MV-4-11 (cell line): Measurements from ENCODE around the gene HDAC4.
A peak's percentile ranks its signal among the peaks of the same experiment; 100 is the strongest.

Source experiments
- DNase-seq: peaks from one replicate; lab custom pipeline; 2025; lab: John Stamatoyannopoulos, UW

HDAC4 gene

GRCh38 chr2:239200646-239201530, 199.9 kb downstream of the HDAC4 start:
- no peak for DNase-seq

DNA sequence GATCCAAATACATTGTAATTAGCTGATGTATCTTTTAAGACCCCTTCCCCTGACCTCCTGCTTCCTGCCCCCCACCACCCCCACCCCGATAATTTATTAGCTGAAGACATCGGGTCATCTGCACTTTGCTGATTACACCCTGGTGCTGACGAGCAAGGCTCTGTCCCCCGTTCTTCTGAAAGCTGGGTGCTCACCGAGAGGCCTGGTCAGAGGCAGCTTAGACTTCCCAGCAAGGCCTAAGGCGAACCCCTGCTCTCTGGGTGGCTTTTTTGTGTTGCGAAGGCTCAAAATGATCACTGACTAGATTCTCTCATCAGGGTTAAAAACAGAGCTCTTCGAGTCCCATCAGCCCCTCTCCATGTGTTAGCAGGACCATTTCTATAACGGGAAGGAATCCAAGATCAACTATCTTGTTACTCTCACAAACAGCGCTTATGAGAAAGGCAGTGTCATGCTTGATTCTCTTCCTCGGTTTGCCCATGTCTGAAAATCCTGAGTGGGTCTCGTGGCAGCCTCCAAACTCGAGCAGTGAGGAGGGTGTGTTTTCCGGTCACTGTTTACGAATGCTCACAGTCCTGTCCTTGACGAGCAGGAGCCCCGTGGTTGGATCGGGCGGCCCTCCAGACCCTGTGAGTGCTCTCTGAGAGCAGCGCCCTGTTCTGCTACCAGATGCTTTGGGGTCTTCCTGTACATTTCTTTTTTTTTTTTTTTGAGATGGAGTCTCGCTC, 201.6 kb downstream of the HDAC4 start:
- DNase-seq: no peak

DNA sequence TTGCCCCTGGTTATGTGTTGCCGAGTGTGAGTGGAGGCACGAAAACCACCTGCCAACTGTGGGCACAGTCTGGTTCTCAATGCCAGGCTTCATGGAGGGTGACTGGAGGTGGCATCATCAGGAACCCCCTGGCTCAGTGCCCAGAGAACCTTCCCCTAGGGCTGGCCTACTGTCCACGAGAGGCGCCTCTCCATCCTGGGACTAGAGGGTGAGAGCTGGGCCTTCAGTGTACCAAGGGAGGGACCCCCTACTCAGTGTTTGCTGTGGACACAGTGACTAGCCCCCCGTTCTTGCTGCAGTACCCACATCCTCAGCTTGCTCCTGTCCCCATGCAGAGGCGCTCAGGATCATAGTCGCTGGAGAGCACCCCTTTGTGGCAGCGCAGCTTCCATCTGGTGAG, 202.6 kb downstream of the HDAC4 start:
- DNase-seq: no peak

DNA sequence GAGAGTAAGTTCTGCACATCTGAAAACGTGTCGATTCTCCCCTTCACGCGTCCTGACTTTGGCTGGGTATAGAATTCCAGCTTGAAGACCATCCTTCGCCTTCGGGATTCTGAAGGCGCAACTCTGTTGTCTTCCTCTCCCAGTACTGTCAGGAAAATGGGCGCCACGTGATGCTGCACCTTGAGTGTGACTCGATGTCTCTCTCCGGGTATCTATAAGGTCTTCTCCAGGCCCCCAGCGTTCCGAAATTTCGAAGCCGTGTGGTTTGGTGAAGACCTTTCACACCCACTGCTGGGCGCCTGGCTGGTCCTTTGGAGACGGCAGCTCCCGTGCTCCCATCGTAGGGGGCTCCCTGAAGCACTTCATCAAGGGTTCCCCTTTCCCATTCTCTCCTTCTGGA, 203.7 kb downstream of the HDAC4 start:
- DNase-seq: no peak

DNA sequence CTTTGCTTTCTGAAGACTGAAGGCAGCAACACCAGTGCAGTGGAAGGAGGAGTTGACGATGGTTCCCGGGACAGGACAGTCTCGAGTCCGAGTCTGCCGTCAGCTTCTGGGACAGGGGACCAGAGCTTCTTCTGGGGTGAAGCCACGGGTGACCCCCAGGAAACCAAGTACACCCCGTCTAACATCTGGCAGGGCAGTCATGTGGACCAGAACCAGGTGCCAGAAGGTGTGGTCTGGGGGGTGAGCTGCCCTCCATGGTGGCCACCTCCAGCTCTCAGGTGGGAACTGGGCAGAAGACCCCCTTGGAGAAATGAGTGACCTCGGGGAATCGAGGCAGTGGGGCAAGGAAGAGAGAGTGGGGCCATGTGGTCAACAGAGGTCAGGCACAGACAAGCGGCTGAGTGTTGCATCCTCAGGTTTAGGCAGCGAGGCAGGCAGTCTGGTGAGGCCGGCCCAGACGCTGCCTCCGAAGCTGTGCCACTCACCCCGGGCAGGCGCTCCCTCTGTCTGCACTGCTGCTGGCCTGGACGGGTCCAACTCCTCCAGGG, 204.3 kb downstream of the HDAC4 start:
- no peak for DNase-seq

DNA sequence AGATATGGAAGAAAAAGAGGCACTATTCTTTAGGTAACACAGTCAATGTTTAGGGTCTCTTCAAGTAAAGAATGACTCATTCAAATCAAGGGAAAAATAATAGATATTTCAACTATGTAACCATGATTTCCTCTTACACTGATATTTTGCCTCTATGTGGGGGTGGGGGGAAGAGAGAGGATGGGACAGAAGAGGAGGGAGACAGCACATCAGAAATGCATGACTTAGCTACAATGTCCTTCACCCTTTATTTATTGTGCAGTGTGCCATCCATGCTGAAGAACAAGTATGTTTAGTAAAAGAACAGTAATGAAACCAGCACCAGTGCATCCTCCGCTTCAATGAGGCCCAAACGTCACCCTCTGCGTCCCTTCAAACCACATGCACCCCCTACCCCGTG, 204.8 kb downstream of the HDAC4 start:
- no peak for DNase-seq

DNA sequence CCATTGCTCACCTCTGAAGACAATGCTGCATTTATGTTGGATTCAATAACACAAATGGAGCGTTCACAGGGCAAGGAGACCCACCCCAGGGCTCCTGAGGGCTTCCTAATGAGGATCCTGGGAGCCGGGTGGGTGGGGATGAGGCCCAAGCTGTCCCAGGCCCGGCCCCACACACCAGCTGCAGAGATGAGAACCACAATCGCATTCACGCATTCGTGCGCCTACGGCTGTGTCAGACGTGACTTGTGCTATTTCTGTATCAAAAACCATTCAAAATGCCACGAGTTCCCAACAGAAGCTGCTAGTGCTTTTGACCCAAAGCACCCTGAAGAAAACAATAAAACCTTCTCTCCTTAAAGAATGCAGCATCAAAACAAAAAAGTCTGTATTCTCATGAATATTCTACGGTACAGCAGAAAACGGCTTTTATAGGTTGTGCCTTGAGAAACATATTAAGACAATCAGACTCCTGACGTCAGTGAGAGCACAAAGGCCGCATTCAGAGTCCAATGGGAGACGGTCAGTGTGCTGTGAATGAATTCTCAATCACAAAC, 205.4 kb downstream of the HDAC4 start:
- DNase-seq: no peak

- no peak for DNase-seq
Measured at GRCh38 chr2:239194731-239195317, 206.0 kb downstream of the HDAC4 start.

DNA sequence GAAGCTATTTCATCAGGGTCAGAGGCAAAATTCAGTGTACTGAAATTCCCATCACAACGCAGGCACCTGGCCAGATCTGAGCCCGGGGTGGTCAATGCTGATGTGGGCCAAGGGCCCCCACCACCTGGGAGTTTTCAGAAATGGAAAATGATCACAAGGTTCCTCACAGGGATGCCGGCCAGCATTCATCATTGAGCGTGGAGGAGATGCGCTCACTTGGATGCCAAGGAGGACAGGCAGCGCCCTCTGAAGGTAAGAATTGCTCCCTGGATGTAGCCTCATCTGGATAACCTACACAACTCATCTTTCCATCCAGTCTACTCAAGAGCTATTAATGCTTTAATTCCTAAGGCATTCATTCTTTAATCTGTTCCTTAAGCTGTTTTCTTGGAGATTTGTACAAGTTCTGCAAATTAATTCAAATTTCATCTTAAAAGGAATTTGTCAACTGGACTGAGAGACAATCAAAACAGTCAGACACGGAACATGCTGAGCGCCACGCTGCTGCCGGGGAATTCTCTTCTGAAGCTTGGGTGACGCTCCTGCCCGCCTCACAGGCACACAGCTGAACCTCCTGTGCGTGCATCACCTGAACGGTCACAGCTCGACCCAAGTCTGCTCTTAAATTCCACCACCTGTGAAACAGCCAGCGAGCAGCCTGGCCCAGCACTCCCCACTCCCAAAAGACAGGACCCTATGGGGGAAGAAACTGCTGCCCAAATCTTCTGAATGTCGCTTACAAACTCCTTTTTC, 206.7 kb downstream of the HDAC4 start:
- no peak for DNase-seq

DNA sequence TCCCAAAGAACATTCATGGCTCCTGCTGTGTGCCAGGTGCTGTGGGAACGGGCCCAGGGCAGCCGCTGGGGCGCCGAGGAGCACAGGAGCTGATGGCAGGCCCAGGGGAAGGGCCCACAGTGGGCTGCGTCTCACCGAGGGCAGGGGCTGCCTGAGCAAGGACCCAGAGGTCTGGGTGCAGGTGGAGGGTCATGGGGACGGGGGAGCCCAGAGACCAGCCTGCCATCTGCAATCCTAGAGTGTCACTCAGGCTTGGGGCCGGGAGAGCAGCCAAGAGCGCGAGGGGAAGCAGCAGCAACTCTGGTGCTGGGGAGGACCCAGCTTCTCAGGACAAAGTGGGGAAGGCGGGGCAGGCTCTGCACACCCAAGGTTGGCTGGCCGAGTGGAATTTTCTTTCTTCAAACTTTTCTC, 207.4 kb downstream of the HDAC4 start:
- no peak for DNase-seq

DNA sequence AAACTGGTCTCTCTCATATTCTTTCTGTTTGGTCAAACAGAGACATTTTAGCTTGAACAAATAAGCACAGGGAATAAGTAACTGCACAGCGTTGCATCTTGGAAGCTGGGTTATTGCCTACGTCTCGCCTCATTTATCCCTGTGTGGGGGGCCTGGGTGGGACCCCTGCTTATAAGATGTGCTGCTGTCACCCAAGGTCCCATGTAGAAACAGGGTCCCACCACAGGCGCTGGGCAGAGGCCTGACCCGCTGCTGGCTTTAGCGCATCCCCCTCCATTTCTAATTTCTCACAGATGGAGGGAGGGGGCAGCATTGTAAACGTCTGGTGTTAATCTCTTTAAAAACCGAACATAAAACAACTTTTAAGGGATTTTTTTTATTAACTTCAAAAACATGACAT, 207.8 kb downstream of the HDAC4 start:
- DNase-seq: no peak

GRCh38 chr2:239192456-239192855, 208.4 kb downstream of the HDAC4 start:
- no peak for DNase-seq

- no peak for DNase-seq
Measured at GRCh38 chr2:239190921-239191885, 209.6 kb downstream of the HDAC4 start.

DNA sequence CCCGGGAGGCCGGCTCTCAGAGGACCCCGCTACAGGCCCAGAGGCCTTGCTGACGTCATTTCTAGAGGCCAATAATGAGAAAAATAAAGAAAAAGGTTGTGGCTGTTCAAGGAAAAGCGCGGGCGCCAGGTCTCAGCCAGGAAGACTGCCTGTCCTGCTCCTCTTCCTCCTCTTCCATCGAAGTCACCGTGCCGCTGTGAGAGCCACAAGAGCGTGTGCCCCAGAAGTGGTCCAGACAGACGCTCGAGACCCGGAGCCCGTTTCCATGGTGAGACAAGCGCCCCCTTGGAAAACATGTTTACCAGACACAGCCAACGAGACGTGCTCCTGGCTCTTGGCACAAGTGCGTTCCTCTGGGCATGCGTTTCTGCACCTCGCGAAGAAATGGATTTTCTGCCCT, 210.5 kb downstream of the HDAC4 start:
- no peak for DNase-seq

- no peak for DNase-seq
Measured at GRCh38 chr2:239189711-239190131, 211.1 kb downstream of the HDAC4 start.

DNA sequence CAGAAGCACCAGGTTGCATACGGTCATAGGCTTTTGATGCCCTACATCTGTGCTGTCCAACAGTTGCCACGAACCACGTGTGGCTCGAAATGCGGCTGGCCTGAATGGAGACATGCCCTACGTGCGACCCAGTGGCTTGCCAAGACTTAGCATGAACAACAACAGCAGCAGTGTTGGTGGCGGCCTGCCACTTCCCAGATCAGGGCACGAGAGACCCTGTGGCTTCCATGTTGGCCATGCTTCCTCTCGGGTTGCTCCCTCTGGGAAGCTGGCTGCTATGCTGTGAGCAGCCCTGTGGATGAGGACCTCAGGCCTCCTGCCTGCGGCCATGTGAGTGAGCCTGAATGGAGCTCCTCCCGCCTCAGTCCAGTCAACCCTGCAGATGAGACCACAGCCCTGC, 212.3 kb downstream of the HDAC4 start:
- peak; percentile 52 for DNase-seq

- DNase-seq: no peak
Measured at GRCh38 chr2:239187464-239188253, 213.2 kb downstream of the HDAC4 start.

DNA sequence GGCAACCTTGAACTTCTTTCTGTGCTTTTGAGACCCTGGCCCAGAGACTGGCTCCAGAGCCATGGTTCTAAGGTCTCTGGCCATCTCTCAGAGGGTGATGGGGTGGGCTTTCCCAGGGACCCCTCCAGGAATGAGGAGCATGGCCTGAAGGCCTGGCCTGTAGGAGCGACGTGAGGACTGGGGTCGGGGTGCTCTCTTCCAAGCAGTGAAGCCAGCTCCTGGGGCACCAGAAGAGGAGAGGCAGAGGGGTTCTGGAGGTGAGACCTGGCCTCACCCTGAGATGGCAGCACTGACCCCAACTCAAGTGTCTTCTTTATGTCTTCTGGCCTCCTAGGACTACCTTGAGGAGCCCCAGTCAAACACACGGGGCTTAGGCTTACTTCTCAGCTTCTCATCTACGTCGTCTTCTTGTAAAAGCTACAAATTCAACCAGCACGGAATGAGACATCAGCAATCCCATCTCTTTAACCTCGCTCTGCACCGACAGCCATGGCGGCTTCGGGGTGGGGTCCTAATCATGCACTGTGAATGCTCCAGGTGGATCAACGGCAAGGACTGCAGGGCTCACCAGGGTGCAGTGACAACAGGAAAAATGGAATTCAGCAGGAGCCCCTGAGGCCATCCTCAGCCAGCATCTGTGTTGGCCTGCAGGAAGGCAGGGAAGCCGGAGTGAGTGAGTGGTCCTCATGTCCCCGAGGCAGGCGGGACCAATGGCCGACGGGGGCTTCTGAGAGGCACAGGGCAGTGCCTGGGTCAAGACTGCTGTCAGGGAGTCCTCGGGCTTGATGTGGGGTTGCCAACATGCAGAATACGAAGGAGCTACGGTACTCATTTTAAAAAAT, 214.1 kb downstream of the HDAC4 start:
- DNase-seq: no peak
